GM21786 (cell line): Measurements from ENCODE around the gene TADA2A.

Experiments
- ATAC-seq: cut with Tn5 transposase; IDR thresholded peaks from one replicate; pipeline ENCODE4 v1.9.1; 2021; ENCODE audit not compliant: unreplicated experiment

TADA2A gene, protein sequence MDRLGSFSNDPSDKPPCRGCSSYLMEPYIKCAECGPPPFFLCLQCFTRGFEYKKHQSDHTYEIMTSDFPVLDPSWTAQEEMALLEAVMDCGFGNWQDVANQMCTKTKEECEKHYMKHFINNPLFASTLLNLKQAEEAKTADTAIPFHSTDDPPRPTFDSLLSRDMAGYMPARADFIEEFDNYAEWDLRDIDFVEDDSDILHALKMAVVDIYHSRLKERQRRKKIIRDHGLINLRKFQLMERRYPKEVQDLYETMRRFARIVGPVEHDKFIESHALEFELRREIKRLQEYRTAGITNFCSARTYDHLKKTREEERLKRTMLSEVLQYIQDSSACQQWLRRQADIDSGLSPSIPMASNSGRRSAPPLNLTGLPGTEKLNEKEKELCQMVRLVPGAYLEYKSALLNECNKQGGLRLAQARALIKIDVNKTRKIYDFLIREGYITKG

DNA sequence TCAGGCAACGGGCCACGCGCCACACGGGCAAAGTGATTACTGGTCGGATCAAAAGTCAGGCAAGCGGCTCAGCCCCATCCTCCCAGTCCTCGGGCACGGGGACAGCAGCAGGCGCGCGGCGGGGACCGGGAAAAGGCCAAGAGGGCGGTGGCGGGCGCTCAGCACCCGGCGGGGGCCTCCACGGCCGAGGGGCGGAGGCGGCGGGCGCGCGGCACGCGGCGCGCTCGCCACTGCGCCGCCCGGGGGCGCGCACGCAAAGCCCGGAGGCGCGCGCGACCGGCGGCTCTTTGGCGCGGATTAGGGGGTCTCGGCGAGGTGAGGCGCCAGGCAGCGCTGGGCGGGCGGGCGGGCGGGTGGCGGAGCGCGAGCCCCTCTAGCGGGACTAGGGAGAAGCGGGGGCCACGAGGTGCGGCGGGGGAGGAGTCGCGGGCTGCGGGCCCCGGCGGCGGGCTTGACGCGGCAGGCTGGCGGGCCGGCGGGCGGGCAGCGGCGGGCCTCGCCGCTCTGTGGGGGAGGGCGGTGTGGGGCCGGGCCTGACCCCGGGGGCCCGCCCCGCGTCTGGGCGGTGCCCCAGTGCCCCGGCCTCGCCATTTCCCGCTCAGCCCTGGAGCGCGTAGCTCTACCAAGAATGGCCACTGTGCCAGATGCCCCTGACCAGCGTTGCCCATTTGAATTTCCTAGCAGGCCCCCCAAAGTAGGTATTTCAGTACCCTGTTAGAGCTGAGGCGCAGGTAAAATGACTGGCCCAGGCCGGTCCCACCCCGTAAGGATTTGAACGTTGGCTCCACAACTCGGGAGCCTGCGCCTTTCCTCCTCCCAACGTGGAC lies at the start of gene TADA2A, which contains the start of gene ACACA:
TADA2A (plus strand) TSS at position 252 of the 827 bp plus-strand sequence. CDS start 4,480 bp downstream, outside the sequence.
ACACA (minus strand) TSS at position 202 of the 827 bp plus-strand sequence. CDS start 537 bp downstream, outside the sequence.
- ATAC-seq = peak; percentile 75

DNA sequence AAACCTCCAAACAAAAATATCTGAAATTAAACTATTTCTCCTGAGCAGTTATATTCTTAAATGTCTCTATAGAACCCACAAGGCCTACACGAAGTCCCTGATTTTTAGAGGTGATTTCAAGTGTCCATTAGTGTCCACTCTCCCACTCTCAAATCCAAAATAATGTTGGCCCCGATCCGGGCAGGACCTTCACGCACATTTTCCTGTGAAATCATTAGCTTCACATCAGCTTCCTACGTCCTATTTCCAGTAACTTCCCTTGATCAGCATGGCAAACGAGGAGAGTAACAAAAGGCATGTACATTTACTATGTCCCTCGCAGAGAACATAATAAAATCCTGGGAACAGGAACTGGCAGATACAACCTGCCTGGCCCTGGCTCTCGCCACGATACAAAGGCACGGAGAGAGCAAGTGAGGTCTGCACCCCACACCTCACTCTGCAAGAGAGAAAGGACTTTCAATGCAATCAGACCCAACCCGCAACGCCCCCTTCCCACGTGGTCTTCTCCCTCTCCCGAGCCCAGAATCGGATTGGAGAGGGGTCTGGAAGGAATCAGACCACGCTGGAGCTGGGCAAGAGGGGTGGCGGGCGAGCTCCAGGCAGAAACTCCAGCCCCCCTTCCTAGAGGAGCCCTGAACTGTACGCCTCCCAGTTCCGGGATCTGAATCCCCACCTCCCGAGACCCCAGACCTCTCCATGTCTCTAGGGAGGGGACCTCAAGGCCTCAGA lies 48.4 kb upstream of the TADA2A start:
- peak; percentile 20 for ATAC-seq

DNA sequence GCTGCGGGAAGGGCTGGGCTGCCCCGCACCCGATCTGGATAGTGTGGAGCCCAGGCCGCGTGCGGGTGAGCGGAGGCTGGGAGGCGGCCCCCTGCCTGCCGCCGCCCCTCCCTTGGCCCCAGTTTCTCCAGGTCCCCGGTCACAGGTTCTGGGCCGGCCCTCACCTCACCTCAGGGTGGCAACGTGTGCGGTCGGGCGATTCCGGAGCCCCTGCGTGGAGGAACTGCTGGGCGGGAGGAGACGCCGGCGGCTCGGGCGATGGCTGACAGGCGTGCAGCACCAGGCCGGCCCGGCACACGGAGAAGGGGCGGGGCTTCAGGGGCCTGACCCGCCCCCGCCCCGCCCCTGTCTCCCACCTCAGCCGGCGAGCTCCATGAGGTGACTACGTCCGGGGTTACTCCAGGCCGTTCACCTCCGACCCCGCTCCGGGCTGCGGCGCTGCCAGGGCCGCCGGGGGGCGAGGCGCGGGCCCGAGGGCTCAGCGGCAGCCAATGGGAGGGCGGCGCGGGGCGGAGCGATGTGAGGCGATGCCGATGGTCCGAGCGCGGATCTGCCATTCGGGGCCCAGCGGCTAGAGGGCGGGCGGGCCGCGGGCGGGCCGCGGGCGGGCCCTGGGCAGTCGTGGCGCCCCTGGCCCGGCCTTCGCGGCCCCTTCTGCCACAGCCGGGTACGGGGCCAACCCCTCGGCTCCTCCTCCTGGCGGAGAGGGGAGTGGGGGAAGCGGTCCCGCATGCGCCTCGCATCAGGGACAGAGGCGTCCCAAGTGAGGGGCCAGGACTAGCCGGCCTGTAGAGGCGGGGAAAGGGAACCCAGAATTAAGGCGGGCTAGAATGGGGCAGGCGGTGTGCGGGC lies 47.6 kb upstream of the TADA2A start:
- ATAC-seq = peak; percentile 84

DNA sequence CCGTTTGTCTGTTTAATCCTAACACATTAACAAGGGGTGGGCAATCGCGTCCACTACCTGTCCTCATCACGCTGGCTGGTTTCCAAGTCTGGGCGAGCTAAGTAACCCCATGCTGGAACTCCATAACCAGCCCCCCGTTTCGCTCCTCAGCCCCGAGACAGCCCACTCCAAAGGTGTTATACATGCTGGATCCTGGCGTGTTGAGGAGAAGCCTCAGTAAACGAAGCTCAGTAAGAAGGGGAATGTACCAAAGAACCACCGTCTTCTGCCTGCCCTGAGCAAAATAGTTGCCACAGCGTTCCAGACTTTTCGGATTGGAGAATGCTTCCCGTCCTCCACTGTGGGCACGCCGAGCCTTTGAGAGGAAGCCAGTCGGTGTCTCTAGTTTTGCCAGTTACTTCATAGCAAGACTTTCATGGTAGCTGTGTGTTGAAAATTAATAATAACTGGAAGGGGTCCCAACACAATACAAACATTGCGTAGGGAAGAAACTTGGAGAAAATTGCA lies 47.0 kb upstream of the TADA2A start:
- no peak for ATAC-seq

DNA sequence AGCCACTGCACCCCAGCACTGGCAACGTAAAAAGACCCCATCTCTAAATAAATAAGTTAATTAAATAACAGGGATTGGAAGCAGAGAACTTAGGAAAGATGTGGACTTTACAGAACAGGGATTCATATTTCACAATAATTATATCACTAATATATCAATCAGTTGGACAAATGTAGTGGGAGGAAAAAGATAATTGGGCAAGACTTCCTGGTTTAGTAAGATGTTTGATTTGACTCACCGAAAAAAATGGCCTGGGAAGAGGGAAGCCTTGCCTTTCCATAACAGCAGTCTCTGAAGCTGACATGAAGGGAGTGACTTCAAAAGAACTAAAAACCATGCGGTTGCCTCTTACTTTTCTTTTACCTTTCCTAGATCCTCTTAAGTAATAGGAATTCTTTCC lies 46.1 kb upstream of the TADA2A start:
- no peak for ATAC-seq

DNA sequence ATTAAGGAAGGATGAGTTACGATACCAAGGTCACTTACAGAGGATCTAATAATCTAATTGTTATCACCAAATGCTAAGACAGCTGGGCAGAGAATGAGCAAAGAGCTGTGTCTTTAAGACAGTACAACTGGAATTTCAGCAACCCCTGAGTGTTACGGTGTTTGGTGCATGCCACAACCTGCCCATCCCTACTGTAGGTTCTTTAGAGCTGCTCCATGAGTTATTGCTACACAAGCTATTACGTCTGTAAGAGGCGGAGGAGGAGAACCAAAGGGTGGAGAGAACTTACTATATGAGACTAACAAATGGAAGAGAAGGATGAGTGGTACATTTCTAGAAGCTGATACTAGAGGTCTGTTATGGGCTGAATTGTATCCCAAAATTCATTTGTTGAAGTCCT lies 45.1 kb upstream of the TADA2A start:
- no peak for ATAC-seq

DNA sequence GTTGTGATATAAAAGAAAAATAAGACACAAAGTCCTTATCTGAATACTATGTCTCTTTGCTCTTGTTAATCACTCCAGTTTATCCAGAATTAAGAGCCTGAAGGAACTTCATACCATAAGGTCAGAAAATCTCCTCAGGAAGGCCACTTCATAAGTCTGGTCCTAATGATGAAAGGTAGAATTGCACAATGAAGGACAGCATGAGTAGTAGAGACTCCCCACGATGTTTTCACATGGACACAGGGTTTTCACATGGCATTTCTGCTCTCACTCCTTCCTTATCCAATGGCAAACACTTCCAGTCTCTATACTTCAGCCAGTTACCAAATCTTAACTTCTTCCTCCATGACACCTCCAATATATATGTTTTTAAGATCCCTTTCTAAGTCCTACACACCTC lies 41.1 kb upstream of the TADA2A start:
- no peak for ATAC-seq

DNA sequence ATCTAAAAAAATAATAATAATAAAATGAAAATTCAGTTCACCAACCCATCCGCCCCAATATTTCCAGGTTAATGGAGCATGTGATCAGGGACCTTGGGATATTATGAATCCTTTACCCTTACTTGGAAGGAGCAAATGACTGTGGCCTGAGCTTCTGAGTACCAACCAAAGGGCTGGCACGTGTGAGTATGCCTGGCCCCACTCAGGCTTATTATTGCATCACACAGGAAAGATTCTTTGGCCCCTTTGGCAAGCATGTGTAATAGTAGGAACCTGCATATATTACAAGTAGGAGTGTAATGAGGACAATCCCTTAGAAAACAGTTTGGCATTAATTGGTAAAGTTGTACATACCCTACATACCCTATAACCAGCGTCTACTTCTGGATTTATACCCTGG lies 38.1 kb upstream of the TADA2A start:
- ATAC-seq = no peak

DNA sequence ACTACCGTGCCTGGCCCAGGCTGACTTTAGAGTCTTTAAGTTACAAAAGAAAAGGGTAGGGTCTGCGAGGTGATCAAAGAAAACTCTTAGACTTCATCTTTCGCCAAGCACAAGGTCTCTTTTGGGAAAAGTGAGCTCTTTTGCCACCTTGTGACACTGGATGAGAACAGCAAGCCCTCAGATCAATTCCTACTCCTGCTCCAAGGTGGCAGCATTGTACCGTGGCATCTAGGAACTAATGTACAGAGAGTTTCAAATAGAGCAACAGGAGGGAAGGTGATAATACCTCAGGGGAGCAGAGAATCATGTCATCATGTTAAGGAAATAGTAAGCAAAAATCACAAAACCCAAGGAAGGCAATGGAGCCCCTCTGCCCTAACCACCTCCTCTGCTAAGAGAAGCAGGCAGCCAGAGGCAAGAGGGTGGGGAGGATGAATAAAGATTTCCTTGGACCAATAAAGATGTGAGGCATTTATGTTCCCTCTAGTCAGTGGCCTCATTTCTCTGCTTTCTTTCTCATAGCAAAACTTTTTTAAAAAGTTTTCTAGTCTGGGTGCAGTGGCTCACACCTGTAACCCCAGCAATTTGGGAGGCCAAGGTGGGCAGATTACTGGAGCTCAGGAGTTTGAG lies 33.0 kb upstream of the TADA2A start:
- peak; percentile 60 for ATAC-seq

DNA sequence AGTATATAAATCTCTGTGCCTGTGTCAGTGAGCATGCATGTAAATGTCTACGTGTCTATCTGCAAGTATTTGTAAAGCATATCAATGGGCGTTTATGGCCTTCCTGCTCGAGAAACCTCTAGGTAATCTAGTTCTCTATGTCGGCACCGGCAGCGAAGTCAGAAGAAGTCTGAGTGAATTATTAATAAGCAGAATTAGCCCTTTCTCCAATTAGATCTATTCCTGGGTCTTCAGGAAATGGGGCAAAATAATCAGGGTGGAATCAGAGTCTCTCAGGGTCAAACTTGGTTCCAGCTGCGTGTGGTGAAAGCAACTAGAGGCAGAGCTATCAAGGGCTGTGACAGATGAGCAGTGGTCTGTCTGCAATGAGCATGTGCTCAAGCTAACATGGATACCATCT lies 31.0 kb upstream of the TADA2A start, which contains the start of gene C17orf78:
C17orf78 (plus strand) TSS at position 280 of the 400 bp plus-strand sequence; CDS start at position 388, 108 bp downstream.
- ATAC-seq = no peak

DNA sequence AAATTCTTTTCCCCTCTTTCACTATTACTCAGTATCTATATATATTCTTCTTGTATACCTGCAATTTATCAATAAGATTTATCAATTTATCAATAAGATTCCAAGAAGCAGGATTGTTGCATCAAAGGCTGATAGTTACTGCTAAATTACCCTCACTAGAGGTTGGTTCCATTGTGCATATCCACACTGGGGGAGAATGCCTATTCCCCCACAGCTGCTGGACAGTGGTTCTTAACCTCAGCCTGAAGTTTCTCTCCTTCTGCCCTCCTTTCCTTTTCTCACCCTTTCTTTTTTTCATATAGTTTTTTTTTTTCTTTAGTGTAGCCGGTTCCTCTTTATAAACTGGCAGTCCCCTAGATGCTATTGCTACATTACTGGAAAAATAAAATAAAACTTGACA lies 24.6 kb upstream of the TADA2A start:
- ATAC-seq = no peak

DNA sequence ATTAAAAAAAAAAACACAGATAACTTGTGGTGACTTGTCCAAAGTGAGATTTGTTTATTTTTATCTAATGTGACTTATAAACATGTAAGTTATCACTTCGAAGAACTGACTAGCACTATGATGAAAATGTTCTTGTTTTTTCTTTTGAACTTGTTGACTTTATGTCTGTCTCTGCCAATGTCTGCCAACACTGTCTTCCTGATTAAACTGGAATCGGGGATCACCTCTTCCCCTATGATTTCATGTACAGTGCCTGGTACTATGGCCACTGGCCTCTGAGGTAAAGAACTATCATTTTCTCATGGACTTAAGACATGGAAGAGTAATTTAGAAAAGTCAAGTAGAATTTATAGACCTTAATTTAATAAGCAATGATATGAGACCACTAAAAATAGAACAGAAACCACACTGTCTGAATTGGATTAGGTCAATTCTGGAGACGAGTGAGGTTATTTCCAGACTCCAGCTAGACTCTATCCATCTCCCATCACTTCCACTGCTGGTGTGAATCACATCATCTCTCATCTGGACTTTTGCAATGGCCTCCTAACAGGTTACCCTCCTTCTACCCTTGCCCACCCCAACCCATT lies 22.0 kb upstream of the TADA2A start:
- no peak for ATAC-seq

DNA sequence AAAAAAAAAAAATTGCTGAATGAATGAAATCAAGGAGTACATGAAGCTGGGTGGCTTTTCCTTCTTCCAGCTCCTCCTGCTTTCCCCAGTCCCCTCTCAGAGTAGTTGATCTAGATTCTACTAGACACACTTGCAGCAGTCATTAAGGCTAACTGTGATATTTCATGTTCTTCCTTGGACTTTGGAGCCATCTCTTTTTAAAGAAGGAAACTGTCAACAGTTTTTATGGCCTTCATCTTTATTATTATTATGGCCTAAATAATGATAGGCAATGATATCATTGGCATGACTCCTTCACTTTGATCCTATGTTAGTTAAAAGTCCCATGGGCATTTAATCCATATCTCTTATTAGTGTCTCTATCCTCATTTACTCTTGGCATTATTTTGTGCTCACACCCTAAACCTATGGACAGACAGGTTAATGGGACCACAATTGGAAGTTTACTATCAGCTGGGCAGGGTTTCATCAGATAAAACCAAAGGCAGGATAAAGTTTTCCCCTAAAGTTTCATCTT lies 21.2 kb upstream of the TADA2A start:
- no peak for ATAC-seq

DNA sequence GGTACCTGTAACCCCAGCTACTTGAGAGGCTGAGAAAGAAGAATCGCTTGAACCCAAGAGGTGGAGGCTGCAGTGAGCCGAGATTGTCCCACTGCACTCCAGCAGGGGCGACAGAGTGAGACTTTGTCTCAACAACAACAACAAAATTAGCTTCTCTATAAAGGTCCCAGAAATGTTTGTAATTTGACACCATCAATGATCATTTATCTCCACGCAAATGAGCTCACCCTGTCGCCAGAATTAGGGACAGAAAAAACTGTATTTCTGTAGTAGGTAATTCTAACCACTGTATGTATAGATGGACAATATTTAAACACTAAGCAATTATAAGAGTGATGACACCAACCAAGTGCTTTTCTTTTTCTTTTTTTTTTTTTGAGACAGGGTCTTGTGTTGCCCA lies 20.2 kb upstream of the TADA2A start:
- no peak for ATAC-seq

DNA sequence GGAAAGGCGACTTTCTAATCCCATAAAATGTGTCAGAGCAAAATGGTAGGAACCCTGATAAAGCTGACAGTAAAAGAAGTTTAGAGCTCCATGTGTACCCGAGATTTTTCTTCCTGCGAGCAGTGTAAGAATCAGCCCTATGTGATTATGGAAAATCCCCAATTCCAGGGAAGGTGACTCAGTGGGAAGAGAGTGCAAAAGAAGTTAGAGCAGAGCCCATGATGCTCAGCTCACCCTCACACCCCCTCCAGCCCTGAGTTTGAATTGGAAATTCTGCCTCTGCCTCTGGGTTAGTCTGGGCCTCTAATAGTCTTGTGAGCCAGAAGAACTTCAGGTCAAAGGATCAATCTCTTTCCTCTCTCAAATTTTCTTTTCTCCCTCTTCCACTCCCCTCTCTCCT lies 18.4 kb upstream of the TADA2A start:
- ATAC-seq = no peak

DNA sequence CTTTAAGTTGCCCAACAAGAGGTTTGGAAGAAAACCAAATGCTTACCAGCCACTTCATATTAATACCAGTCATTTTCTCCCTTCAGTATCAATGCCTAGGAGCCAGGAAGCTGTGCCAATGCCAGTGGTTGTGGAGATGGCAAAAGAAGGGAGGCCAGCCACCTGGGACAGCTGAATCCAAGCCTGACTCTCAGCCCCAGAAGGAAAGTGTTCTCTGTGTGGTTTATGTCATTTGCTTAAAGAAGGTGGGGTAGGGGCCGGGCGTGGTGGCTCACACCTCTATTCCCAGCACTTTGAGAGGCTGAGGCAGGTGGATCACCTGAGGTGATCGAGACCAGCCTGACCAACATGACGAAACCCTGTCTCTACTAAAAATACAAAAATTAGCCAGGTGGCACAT lies 17.5 kb upstream of the TADA2A start:
- ATAC-seq = no peak

DNA sequence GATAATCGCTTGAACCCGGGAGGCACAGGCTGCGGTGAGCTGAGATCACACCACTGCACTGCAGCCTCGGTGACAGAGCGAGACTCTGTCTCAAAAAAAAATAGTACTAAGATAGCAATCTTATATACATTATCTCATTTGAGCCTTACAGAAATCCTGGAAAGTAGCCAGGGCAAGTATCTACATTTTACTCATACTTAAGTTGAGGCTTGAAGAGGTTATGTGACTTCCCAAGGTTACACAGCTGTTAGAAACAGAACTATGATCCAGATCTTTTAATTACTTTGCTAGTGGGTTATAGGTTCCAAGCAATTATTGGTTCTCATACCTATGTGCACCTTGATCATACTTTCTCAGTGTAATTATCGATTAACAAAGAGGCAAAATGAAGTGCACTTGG lies 15.5 kb upstream of the TADA2A start:
- ATAC-seq = no peak

DNA sequence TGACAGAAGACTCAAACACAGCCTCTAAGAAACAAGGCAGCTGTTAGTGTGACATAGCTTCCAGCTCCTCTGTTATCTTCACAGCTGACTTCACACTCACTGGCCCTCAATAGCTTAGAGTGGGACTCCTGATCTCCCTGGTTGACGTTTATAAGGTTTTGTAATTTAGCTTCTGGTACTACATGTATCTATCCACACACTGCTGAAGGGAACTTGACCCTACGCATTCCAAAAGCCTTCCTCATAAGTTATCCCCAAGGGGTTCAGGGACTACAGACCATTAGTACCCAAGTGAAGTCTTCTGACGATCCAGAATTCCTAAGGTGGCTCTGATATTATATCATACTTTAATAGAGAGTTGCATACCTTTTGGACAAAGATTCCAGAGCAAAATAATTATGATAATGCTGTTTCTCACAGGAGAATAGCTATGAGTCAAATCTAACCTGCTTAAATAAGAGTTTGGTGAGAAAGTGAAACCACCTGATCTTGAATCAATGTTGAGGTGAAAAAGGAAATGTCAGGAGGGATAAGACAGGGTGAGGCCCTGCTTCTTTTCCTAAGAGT lies 14.6 kb upstream of the TADA2A start:
- no peak for ATAC-seq

DNA sequence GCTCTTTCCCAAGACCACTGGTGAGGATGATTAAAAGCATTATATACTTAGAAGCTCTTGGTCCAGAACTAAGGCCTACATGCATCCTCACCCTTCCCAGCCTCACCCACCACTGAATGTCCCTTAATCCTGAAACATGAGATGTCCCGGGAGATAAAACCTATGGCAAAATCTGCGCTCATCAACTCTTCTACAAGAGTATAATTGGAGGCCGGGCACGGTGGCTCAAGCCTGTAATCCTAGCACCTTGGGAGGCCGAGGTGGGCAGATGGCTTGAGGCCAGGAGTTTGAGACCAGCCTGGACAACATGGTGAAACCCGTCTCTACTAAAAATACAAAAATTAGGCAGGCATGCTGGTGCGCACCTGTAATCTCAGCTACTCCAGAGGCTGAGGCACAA lies 13.3 kb upstream of the TADA2A start:
- ATAC-seq = no peak
